Dendritic cell treated with granulocyte-macrophage colony-stimulating factor and Interleukin-4, amounts not matched to agents 40 ng/mL and 50 ng/mL, for 4 days (primary cell): ENCODE data around the gene E4F1.

Experiments
- H3K27ac Mint-ChIP-seq: one replicate; pipeline ENCODE4 v1.8.0; 2022; ENCODE audit warnings: mild to moderate bottlenecking, mixed read lengths
- H3K27me3 Mint-ChIP-seq: one replicate; pipeline ENCODE4 v1.8.0; 2022; ENCODE audit warnings: mild to moderate bottlenecking, mixed read lengths
- H3K36me3 Mint-ChIP-seq: one replicate; pipeline ENCODE4 v1.8.0; 2022; ENCODE audit warnings: low read depth, mixed read lengths
- H3K4me1 Mint-ChIP-seq: one replicate; pipeline ENCODE4 v1.8.0; 2022; ENCODE audit warnings: low read depth, mixed read lengths
- H3K4me3 Mint-ChIP-seq: one replicate; pipeline ENCODE4 v1.8.0; 2022; ENCODE audit warnings: mild to moderate bottlenecking, moderate library complexity, mixed read lengths
- H3K9me3 Mint-ChIP-seq: one replicate; pipeline ENCODE4 v1.8.0; 2022; ENCODE audit warnings: mixed read lengths
- intact Hi-C: fragments of 100-400 bp; cut with micrococcal nuclease; formaldehyde crosslinking; loops from one replicate; pipeline ENCODE4 v1.15.0; 2022

The E4F1 gene

GRCh38 chr16:2267913-2268666 lies 44.7 kb downstream of the E4F1 start, which contains the start of gene RNPS1:
Gene RNPS1 (minus strand): TSS chr16:2268126. CDS start chr16:2264643, 3,483 bp downstream.
- H3K27me3 Mint-ChIP-seq, result no peaks in the 10 kb centered on the region
- intact Hi-C loops, result loop anchor here (1.0 to 10.0 kb wide), 2 partner anchors 17 to 237 kb away; partner anchors contain the start of gene ECI1
- H3K36me3 Mint-ChIP-seq, result peaks cover 66% of the 10 kb centered on the region

GRCh38 chr16:2270070-2270462 lies 46.7 kb downstream of the E4F1 start:
- Mint-ChIP-seq H3K27me3 (no peaks in the 10 kb centered on the region), H3K36me3 (peaks cover 53% of the 10 kb centered on the region), H3K27ac (peak overlapping the region; percentile 98), H3K4me1 (peaks cover 52% of the 10 kb centered on the region), H3K4me3 (no peak overlapping the region), H3K9me3 (no peaks in the 10 kb centered on the region)
- intact Hi-C loops, result no loop called here

More at GRCh38 chr16:2267913-2268666, 44.7 kb downstream of the E4F1 start, which contains the start of gene RNPS1:
- Mint-ChIP-seq H3K9me3 (no peaks in the 10 kb centered on the region), H3K27ac (peak within 1 kb of the TSS; percentile 98), H3K4me1 (peaks cover 62% of the 10 kb centered on the region), H3K4me3 (peak within 1 kb of the TSS; percentile 97)

GRCh38 chr16:2270588-2271470 lies 47.4 kb downstream of the E4F1 start:
- H3K4me1 Mint-ChIP-seq, result peaks cover 47% of the 10 kb centered on the region
- peaks cover 45% of the 10 kb centered on the region for H3K36me3 Mint-ChIP-seq
- H3K4me3 Mint-ChIP-seq, result no peak overlapping the region
- no peaks in the 10 kb centered on the region for H3K9me3 Mint-ChIP-seq
- intact Hi-C loops, result no loop called here
- no peaks in the 10 kb centered on the region for H3K27me3 Mint-ChIP-seq
- H3K27ac Mint-ChIP-seq, result no peak overlapping the region

DNA sequence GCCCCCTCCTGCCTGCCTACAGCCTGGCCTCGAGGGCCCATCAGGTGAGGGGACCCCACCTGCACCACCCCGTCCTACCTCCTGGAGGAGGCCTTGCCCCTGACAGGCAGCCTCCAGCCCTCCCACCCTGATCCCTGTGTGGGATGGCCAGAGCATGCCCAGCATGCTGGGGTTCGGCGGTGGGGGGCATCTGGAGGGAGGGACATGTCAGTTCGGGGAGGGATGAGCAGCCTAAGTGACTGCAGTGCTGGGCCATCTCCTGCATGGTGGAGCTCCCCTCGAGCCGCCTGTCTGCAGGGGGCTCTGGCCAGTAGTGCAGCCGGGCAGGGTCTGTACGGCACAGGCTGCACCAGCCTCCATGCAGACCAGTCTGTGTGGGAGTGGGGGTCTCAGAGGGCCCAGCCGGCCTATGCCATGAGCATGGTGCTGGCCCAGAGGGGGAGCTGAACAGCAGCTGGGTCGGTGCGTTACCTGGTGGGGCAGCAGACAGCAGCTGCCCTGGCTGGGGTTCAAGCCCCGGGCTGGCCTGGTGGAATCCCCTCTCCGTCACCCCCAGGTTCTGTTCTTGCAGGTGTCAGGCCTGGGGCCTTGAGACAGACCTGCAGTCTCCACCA lies 48.6 kb downstream of the E4F1 start:
- Mint-ChIP-seq H3K27me3 (no peaks in the 10 kb centered on the region), H3K4me1 (peaks cover 36% of the 10 kb centered on the region)

GRCh38 chr16:2273484-2273883 lies 50.1 kb downstream of the E4F1 start:
- Mint-ChIP-seq H3K4me3 (no peak overlapping the region), H3K27me3 (no peaks in the 10 kb centered on the region), H3K36me3 (peaks cover 20% of the 10 kb centered on the region), H3K27ac (peak overlapping the region; percentile 71), H3K4me1 (peaks cover 36% of the 10 kb centered on the region), H3K9me3 (no peaks in the 10 kb centered on the region)
- intact Hi-C loops, result no loop called here

More for the DNA sequence above, 48.6 kb downstream of the E4F1 start:
- Mint-ChIP-seq H3K4me3 (no peak overlapping the region), H3K9me3 (no peaks in the 10 kb centered on the region), H3K27ac (no peak overlapping the region), H3K36me3 (peaks cover 34% of the 10 kb centered on the region)
- intact Hi-C loops, result no loop called here

DNA sequence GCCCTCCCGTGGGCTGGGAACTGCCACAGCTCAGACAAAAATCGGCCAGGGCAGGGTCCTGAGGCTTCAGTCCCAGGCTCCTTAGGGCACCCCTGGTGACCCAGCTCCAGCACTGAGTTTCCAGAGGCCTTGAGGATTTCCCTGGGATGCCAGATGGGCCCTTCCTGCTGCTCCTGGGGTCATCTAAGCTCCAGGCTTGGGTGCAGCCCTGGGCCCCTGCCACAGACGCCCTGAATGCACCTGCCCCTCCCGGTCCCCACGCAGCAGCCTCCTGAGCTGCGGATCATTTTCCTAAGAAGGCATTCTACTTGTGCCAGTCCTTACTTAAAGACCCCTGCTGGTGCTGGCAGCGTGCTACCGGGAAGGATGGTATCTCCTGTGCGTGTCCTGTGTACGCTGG lies 50.5 kb downstream of the E4F1 start:
- Mint-ChIP-seq H3K27me3 (no peaks in the 10 kb centered on the region), H3K4me1 (peaks cover 36% of the 10 kb centered on the region), H3K36me3 (peaks cover 15% of the 10 kb centered on the region), H3K9me3 (no peaks in the 10 kb centered on the region), H3K27ac (no peak overlapping the region), H3K4me3 (no peak overlapping the region)
- intact Hi-C loops, result no loop called here

- Mint-ChIP-seq H3K4me3 (no peak overlapping the region), H3K27ac (no peak overlapping the region), H3K4me1 (peaks cover 23% of the 10 kb centered on the region), H3K36me3 (peaks cover 9% of the 10 kb centered on the region), H3K9me3 (no peaks in the 10 kb centered on the region), H3K27me3 (no peaks in the 10 kb centered on the region)
- intact Hi-C loops, result no loop called here
Observed at GRCh38 chr16:2275476-2276367, 52.3 kb downstream of the E4F1 start.

GRCh38 chr16:2276368-2277195 lies 53.2 kb downstream of the E4F1 start:
- Mint-ChIP-seq H3K4me1 (peaks cover 14% of the 10 kb centered on the region), H3K27ac (no peak overlapping the region), H3K36me3 (peaks cover 9% of the 10 kb centered on the region), H3K4me3 (no peak overlapping the region), H3K27me3 (no peaks in the 10 kb centered on the region), H3K9me3 (no peaks in the 10 kb centered on the region)
- intact Hi-C loops, result no loop called here

DNA sequence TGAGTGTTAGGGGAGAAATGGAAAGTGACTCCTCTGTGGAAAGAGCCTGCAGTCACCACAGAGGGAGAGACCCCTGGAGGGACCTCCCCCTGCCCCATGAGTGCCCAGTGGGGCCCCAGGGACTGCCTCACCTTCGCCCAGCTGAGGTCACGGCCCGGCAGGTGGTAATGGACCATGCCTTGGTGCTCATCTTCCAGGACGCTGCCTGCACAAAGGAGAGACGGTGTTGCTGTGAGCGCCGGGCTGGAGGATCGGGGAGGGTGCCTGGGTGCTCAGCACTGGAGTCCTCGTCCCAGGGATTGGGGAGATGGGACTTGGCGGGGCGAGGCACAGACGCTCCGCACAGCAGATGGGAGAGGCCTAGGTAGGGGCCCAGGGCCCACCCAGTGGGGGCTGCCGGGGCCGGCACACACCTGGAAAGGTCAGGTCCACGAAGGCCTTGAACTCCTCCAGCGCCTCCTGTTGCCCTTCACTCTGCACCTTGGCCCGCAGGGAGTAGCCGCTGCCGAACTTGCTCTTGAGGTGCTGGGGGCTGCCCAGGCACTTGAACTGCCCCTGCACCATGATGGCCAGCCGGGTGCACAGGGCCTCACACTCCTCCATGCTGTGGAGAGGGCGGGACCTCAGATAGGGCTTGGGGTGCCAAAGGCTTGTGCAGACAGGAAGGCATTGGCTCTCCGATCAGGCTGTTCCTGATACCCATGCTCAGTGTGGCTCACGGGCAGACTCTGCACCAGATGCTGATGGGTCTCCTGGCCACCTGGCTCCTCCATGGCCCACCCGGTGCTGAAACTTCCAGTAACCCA lies 54.3 kb downstream of the E4F1 start:
- H3K4me3 Mint-ChIP-seq, result no peak overlapping the region
- H3K9me3 Mint-ChIP-seq, result no peaks in the 10 kb centered on the region
- H3K4me1 Mint-ChIP-seq, result peaks cover 5% of the 10 kb centered on the region
- H3K36me3 Mint-ChIP-seq, result peaks cover 9% of the 10 kb centered on the region
- H3K27me3 Mint-ChIP-seq, result no peaks in the 10 kb centered on the region
- intact Hi-C loops, result no loop called here
- no peak overlapping the region for H3K27ac Mint-ChIP-seq

- Mint-ChIP-seq H3K4me3 (no peak overlapping the region), H3K27me3 (no peaks in the 10 kb centered on the region), H3K27ac (no peak overlapping the region), H3K4me1 (no peaks in the 10 kb centered on the region), H3K36me3 (peaks cover 5% of the 10 kb centered on the region), H3K9me3 (no peaks in the 10 kb centered on the region)
- intact Hi-C loops, result no loop called here
Observed at GRCh38 chr16:2278272-2278608, 54.8 kb downstream of the E4F1 start.

- intact Hi-C loops, result no loop called here
- no peaks in the 10 kb centered on the region for H3K27me3 Mint-ChIP-seq
Observed at GRCh38 chr16:2278956-2279800, 55.8 kb downstream of the E4F1 start.

More at GRCh38 chr16:2278956-2279800, 55.8 kb downstream of the E4F1 start:
- no peak overlapping the region for H3K27ac Mint-ChIP-seq
- no peaks in the 10 kb centered on the region for H3K36me3 Mint-ChIP-seq
- H3K9me3 Mint-ChIP-seq, result no peaks in the 10 kb centered on the region
- no peaks in the 10 kb centered on the region for H3K4me1 Mint-ChIP-seq
- no peak overlapping the region for H3K4me3 Mint-ChIP-seq
